HG03520 (cell line): ENCODE data around the gene CALM3.
"Not testable (repeated sequence)": the region's sequence is repeated elsewhere in the genome, so short reads cannot be mapped to it uniquely, and the experiment has no call there.

Experiments
- ATAC-seq: cut with Tn5 transposase; IDR thresholded peaks from one replicate; pipeline ENCODE4 v1.9.1; 2021; ENCODE audit warnings: mild to moderate bottlenecking, moderate library complexity; ENCODE audit not compliant: unreplicated experiment

Gene CALM3

GRCh38 chr19:46601318-46602224 is at the start of gene CALM3:
TSS of gene CALM3 (plus strand) at chr19:46601330. CDS start at chr19:46601435, 105 bp downstream.
- no peak for ATAC-seq

- no peak for ATAC-seq
These were observed 48.2 kb upstream of the CALM3 start for GRCh38 chr19:46552891-46553290.

GRCh38 chr19:46554161-46554560 is 47.0 kb upstream of the CALM3 start:
- ATAC-seq, result no peak

GRCh38 chr19:46555628-46556280 is 45.4 kb upstream of the CALM3 start:
- ATAC-seq, result no peak

- ATAC-seq, result not testable (repeated sequence)
These were observed 44.7 kb upstream of the CALM3 start for GRCh38 chr19:46556471-46556870.

GRCh38 chr19:46559203-46559602 is 41.9 kb upstream of the CALM3 start:
- ATAC-seq, result no peak

- ATAC-seq, result not testable (repeated sequence)
These were observed 41.5 kb upstream of the CALM3 start for GRCh38 chr19:46559675-46560074.

GRCh38 chr19:46564701-46565100 is 36.4 kb upstream of the CALM3 start:
- no peak for ATAC-seq

- ATAC-seq, result no peak
These were observed 29.6 kb upstream of the CALM3 start for GRCh38 chr19:46571495-46571894.

GRCh38 chr19:46573679-46574498 is 27.2 kb upstream of the CALM3 start:
- ATAC-seq, result no peak

- no peak for ATAC-seq
These were observed 26.6 kb upstream of the CALM3 start for GRCh38 chr19:46574533-46574932.

- ATAC-seq, result no peak
These were observed 22.7 kb upstream of the CALM3 start for GRCh38 chr19:46578450-46578849.

GRCh38 chr19:46579361-46579879 is 21.7 kb upstream of the CALM3 start:
- ATAC-seq, result no peak

- no peak for ATAC-seq
These were observed 20.9 kb upstream of the CALM3 start for GRCh38 chr19:46580247-46580646.

GRCh38 chr19:46585539-46585938 is 15.6 kb upstream of the CALM3 start:
- no peak for ATAC-seq

- no peak for ATAC-seq
These were observed 14.8 kb upstream of the CALM3 start for GRCh38 chr19:46586294-46586693.

- no peak for ATAC-seq
These were observed 13.3 kb upstream of the CALM3 start for GRCh38 chr19:46587861-46588260.

GRCh38 chr19:46591254-46591653 is 9.9 kb upstream of the CALM3 start:
- no peak for ATAC-seq

- no peak for ATAC-seq
These were observed 9.3 kb upstream of the CALM3 start for GRCh38 chr19:46591870-46592269.

GRCh38 chr19:46596008-46596407 is 5.1 kb upstream of the CALM3 start:
- ATAC-seq, result no peak

GRCh38 chr19:46598372-46598917 is 2.7 kb upstream of the CALM3 start:
- ATAC-seq, result no peak
